Activated CD4-positive, alpha-beta memory T cell treated with anti-CD3 and anti-CD28 coated beads for 36 hours (primary cell): ENCODE data around the gene SLC25A36. TPM values are rescaled to one million over a fixed set of nuclear protein-coding genes. Genes with fewer than 3 reads are reported as not detected.
"Not testable (repeated sequence)": the region's sequence is repeated elsewhere in the genome, so short reads cannot be mapped to it uniquely, and the experiment has no call there.

Source experiments
- CTCF ChIA-PET: fragments of 350-600 bp; sonication (Branson Sonifier 250); formaldehyde crosslinking; loops from one replicate; lab custom pipeline; 2021; ENCODE audit warnings: antibody characterized with exemption, inconsistent platforms; lab: Charles Lee
- POLR2A ChIA-PET: fragments of 350-600 bp; sonication (Branson Sonifier 250); formaldehyde crosslinking; loops from one replicate; lab custom pipeline; 2021; ENCODE audit warnings: antibody characterized with exemption; lab: Charles Lee
- DNase-seq: peaks from one replicate; pipeline ENCODE4 v3.0.0-alpha.2; 2020
- H3K27ac Mint-ChIP-seq: one replicate; pipeline ENCODE4 v1.8.0; 2021; ENCODE audit warnings: mixed read lengths
- H3K27me3 Mint-ChIP-seq: one replicate; pipeline ENCODE4 v1.8.0; 2021; ENCODE audit warnings: mixed read lengths
- H3K36me3 Mint-ChIP-seq: one replicate; pipeline ENCODE4 v1.8.0; 2021; ENCODE audit warnings: mixed read lengths
- H3K4me1 Mint-ChIP-seq: one replicate; pipeline ENCODE4 v1.8.0; 2021; ENCODE audit warnings: low read depth, mixed read lengths
- H3K4me3 Mint-ChIP-seq: one replicate; pipeline ENCODE4 v1.8.0; 2021; ENCODE audit warnings: mild to moderate bottlenecking, mixed read lengths
- H3K9me3 Mint-ChIP-seq: one replicate; pipeline ENCODE4 v1.8.0; 2021; ENCODE audit warnings: mixed read lengths
- intact Hi-C: fragments of 100-400 bp; cut with micrococcal nuclease; formaldehyde crosslinking; loops from one replicate; pipeline ENCODE4 v1.15.1; 2023
- total RNA-seq, 2 experiments: library from RNA; stranded (reverse); gene quantifications; one replicate each; pipeline ENCODE4 v1.2.3, GENCODE V29; 2021

Gene SLC25A36
- total RNA-seq, 2 experiments from 2014 or later, result 44.7 to 56.5 TPM

GRCh38 chr3:140933552-140933951 is 8.1 kb upstream of the SLC25A36 start:
- Mint-ChIP-seq H3K4me1 (peaks cover 3% of the 10 kb centered on the region), H3K4me3 (no peak overlapping the region), H3K36me3 (peaks cover 2% of the 10 kb centered on the region), H3K9me3 (no peaks in the 10 kb centered on the region), H3K27me3 (peaks cover 23% of the 10 kb centered on the region), H3K27ac (no peak overlapping the region)
- intact Hi-C loops, result no loop called here
- DNase-seq, result no peak
- ChIA-PET CTCF (no interaction called here), POLR2A (no interaction called here)

- CTCF ChIA-PET, result interaction anchor here (0.6 kb wide), 1 partner anchor 254 kb away, joined by 3 read pairs; no protein-coding TSS in a partner anchor
- DNase-seq, intact Hi-C loops, POLR2A ChIA-PET, H3K4me3 Mint-ChIP-seq, H3K27ac Mint-ChIP-seq, H3K36me3 Mint-ChIP-seq, H3K9me3 Mint-ChIP-seq, H3K27me3 Mint-ChIP-seq: not testable (repeated sequence)
- H3K4me1 Mint-ChIP-seq, result peaks cover 26% of the 10 kb centered on the region
Observed at GRCh38 chr3:140939305-140939704, 2.3 kb upstream of the SLC25A36 start.

- H3K4me3 Mint-ChIP-seq, result peak overlapping the region; percentile 92
- ChIA-PET POLR2A (no interaction called here), CTCF (no interaction called here)
- H3K4me1 Mint-ChIP-seq, result peaks cover 32% of the 10 kb centered on the region
- no peaks in the 10 kb centered on the region for H3K36me3 Mint-ChIP-seq
- H3K27ac Mint-ChIP-seq, result peak overlapping the region; percentile 83
- H3K9me3 Mint-ChIP-seq, result peaks cover 4% of the 10 kb centered on the region
- no peak for DNase-seq
- H3K27me3 Mint-ChIP-seq, result no peaks in the 10 kb centered on the region
- intact Hi-C loops, result loop anchor here (1.0 to 5.0 kb wide), 3 partner anchors 251 to 1636 kb away; partner anchors contain the start of genes ATR and NMNAT3
Observed at GRCh38 chr3:140941090-140941433, 574 bp upstream of the SLC25A36 start.

DNA sequence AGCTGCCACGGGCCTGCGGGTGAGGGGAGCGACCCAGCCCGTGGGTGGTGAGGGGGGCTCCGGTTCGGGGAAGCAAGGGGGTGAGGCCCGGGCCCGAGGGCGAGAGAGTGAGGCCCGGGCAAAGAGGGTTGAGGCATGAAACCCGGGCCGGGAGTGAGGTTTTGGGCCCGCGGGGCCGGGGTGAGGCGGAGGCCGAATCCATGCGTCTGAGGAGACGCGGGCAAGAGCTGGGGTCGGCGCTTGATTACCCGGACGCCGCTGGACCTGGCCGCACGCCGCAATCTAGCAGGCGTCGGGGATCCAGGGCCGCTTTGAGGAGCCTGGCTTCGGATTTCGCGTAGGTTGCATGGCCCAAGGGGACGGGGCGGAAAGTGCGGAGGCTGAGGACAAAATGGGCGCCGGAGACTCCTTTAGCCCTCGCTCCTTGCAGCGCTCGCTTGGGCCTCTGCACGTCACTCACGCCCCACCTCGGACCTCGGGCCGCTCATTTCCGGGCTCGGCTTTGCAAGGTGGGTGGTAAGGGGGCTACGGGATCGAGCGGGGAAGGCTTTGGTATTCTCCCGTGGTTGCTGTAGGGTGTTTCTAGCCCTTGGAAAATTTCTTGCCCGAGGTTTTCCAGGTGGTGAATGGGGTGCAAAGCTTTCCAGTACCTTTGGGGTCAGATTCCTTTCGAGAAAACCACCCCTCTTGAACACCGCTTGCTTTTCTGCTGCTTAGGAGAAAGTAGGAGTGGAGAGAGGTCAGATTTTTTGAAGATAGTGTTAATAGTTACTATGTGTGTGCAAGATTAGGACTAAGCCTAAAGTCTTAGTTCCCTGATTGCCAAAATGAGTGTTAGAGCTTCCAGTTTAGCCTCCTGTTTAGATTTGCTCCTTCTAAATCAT is 827 bp downstream of the SLC25A36 start:
- H3K36me3 Mint-ChIP-seq, result peaks cover 4% of the 10 kb centered on the region
- peak; percentile 58 for DNase-seq
- peaks cover 4% of the 10 kb centered on the region for H3K9me3 Mint-ChIP-seq
- peak overlapping the region; percentile 83 for H3K27ac Mint-ChIP-seq
- no peaks in the 10 kb centered on the region for H3K27me3 Mint-ChIP-seq
- ChIA-PET CTCF (interaction anchor here (0.9 to 1.5 kb wide), 3 partner anchors 14 to 289 kb away, joined by 3 to 4 read pairs (median 3); partner anchors contain the start of gene PXYLP1), POLR2A (interaction anchor here (1.2 to 1.5 kb wide), 2 partner anchors 11 to 13 kb away, joined by 3 to 5 read pairs; no protein-coding TSS in a partner anchor)
- intact Hi-C loops, result loop anchor here (1.0 to 5.0 kb wide), 3 partner anchors 11 to 1635 kb away; partner anchors contain the start of genes ATR and NMNAT3
- peaks cover 41% of the 10 kb centered on the region for H3K4me1 Mint-ChIP-seq
- peak overlapping the region; percentile 92 for H3K4me3 Mint-ChIP-seq

DNA sequence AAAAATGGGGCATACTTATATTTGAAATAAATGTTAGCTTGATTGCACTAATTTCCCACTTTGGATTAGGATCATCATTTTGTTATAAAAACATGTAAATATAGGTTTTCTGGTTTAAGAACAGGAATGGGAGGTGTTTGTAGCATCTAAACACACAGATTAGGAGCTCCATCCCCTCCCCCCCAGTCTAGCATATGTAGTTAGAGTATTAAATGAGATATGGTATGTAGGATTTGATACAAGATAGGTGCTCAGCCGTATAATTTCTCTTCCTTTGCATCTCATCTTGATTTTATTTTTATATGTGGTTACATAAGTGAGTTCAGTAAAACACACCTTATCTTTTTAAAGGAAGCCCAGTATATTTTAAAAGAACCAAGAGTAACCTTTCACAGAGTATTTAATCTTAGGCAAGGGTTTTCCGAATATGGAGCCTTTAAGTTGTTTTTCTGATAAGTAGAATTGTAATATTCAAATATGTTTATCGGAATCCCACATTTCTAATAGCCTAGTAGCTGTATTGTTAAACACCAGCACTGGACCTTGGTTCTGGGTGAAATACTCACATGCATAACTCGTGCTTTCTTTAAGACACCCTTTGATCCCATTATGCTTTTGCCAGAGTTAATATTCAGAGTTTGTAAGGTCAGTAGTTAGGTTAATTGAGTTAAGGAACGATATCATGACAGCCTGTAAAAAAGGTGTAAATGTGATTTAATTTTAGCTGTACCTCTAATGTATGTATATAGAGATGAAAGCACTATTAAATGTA is 2.3 kb downstream of the SLC25A36 start:
- Mint-ChIP-seq H3K4me3 (peak overlapping the region; percentile 92), H3K9me3 (peaks cover 4% of the 10 kb centered on the region), H3K4me1 (peaks cover 46% of the 10 kb centered on the region), H3K27ac (no peak overlapping the region), H3K36me3 (peaks cover 4% of the 10 kb centered on the region), H3K27me3 (no peaks in the 10 kb centered on the region)
- intact Hi-C loops, result loop anchor here (5.0 kb wide), 2 partner anchors 1267 to 1633 kb away; partner anchors contain the start of genes ATR and NMNAT3
- POLR2A ChIA-PET, result interaction anchor here (1.5 kb wide), 1 partner anchor 10 kb away, joined by 5 read pairs; no protein-coding TSS in a partner anchor
- no peak for DNase-seq
- CTCF ChIA-PET, result interaction anchor here (0.9 to 1.5 kb wide), 2 partner anchors 30 to 288 kb away, joined by 3 to 4 read pairs; partner anchors contain the start of gene PXYLP1

DNA sequence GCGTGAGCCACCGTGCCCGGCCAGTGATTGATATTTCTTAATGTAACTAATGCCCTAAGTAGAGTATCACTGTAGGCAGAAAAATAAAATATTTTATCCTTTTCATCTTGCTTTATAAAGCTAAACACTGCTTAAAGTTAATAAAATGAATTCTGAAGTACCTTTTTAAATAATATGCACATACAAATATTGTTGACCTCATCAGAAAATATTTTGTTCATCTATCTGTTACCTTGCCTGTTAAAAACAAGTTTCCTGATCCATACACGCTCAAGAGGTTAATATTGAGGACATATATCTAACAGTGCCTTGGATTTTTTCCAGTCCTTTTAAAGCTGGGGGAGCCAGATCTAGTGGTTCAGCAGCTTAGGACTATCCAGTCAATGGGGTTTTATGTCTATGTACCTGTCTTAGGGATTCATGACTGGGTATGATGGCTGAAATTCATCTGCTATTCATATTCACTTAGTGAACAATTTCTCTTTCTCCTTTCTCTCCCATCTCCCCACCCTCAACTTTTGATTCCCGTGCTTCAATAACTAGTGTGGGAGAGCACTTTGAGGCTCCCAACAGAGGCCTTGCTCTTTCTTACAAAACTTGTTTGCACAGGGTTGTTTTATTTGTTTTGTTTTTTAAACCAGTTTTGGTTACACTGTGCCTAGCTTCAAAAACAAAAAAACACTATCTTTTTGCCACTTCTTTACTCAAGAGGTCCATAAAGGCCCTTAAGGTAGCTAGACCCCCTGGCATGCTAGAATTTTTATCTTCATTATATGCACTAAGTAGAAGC is 7.0 kb downstream of the SLC25A36 start:
- intact Hi-C loops, result no loop called here
- Mint-ChIP-seq H3K9me3 (no peaks in the 10 kb centered on the region), H3K4me3 (no peak overlapping the region), H3K4me1 (peaks cover 47% of the 10 kb centered on the region), H3K27ac (no peak overlapping the region), H3K36me3 (peaks cover 4% of the 10 kb centered on the region), H3K27me3 (no peaks in the 10 kb centered on the region)
- ChIA-PET POLR2A (no interaction called here), CTCF (interaction anchor here (0.9 kb wide), 1 partner anchor 243 kb away, joined by 3 read pairs; no protein-coding TSS in a partner anchor)
- no peak for DNase-seq

DNA sequence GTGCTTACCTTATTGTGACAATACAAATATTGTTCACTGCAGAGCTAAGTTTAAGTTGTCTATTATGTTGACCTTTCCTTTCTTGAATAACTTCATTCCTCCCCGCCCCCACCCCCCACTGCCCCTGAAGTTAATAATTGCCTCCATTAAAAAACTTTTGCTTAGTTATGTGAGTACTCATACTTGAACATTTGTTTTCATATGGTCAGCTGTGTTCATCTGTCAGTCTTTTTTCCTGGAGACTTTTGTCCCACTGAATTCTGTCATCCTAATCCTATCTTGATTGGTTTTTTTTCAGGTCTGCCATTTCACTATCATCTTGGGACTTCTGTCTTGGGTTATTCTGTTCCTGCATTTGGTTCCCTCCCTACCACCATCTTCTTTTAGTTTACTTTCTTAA is 8.5 kb downstream of the SLC25A36 start:
- Mint-ChIP-seq H3K27ac (no peak overlapping the region), H3K4me3 (no peak overlapping the region), H3K27me3 (no peaks in the 10 kb centered on the region), H3K4me1 (peaks cover 49% of the 10 kb centered on the region), H3K9me3 (no peaks in the 10 kb centered on the region), H3K36me3 (peaks cover 4% of the 10 kb centered on the region)
- DNase-seq, result no peak
- intact Hi-C loops, result no loop called here
- CTCF ChIA-PET, result no interaction called here
- POLR2A ChIA-PET, result no interaction called here

- Mint-ChIP-seq H3K9me3 (no peaks in the 10 kb centered on the region), H3K4me1 (peaks cover 50% of the 10 kb centered on the region), H3K4me3 (no peak overlapping the region), H3K27me3 (no peaks in the 10 kb centered on the region), H3K36me3 (peaks cover 4% of the 10 kb centered on the region), H3K27ac (no peak overlapping the region)
- CTCF ChIA-PET, result no interaction called here
- POLR2A ChIA-PET, result no interaction called here
- intact Hi-C loops, result no loop called here
- DNase-seq, result no peak
Observed at GRCh38 chr3:140950863-140951262, 9.2 kb downstream of the SLC25A36 start.

GRCh38 chr3:140951750-140952149 is 10.1 kb downstream of the SLC25A36 start:
- DNase-seq, H3K27me3 Mint-ChIP-seq, H3K36me3 Mint-ChIP-seq, intact Hi-C loops, CTCF ChIA-PET, POLR2A ChIA-PET, H3K9me3 Mint-ChIP-seq, H3K4me3 Mint-ChIP-seq, H3K27ac Mint-ChIP-seq: not testable (repeated sequence)
- peaks cover 45% of the 10 kb centered on the region for H3K4me1 Mint-ChIP-seq

- no peaks in the 10 kb centered on the region for H3K27me3 Mint-ChIP-seq
- intact Hi-C loops, result loop anchor here (1.0 kb wide), 1 partner anchor 11 kb away; no protein-coding TSS in a partner anchor
- H3K36me3 Mint-ChIP-seq, result peaks cover 4% of the 10 kb centered on the region
- no peak overlapping the region for H3K4me3 Mint-ChIP-seq
- H3K4me1 Mint-ChIP-seq, result peaks cover 41% of the 10 kb centered on the region
- ChIA-PET CTCF (interaction anchor here (0.7 to 1.1 kb wide), 3 partner anchors 40 to 278 kb away, joined by 3 to 5 read pairs (median 4); partner anchors contain the start of gene PXYLP1), POLR2A (interaction anchor here (1.3 kb wide), 1 partner anchor 10 kb away, joined by 5 read pairs; no protein-coding TSS in a partner anchor)
- no peaks in the 10 kb centered on the region for H3K9me3 Mint-ChIP-seq
- no peak for DNase-seq
- no peak overlapping the region for H3K27ac Mint-ChIP-seq
Observed at GRCh38 chr3:140953028-140953960, 11.7 kb downstream of the SLC25A36 start.
